Panc1 (cell line): ENCODE results near the gene ARHGAP8.

Experiments
- CTCF ChIP-seq: fragments of 450-650 bp; IDR thresholded peaks from 2 replicates; pipeline ENCODE4 v1.5.1; 2017; ENCODE audit warnings: mild to moderate bottlenecking
- POLR2AphosphoS5 ChIP-seq: IDR thresholded peaks from 2 replicates; pipeline ENCODE4 v1.6.1; 2012; ENCODE audit warnings: mild to moderate bottlenecking, low read depth, low read length, moderate library complexity
- REST ChIP-seq, 2 experiments: IDR thresholded peaks; 2 replicates each; pipeline ENCODE4 v1.6.1; 2011 to 2012; ENCODE audit warnings: low read depth in 2 of 2, control low read depth in 1 of 2, low read length in 1 of 2, mild to moderate bottlenecking in 1 of 2, moderate library complexity in 1 of 2; ENCODE audit not compliant: insufficient read depth in 1 of 2

- no peak for TF ChIP-seq CTCF
- TF ChIP-seq REST (IDR thresholded peaks at IDR 0.05; ENCODE audit: insufficient read depth in 1 of 2, low read depth in 2 of 2, low read length in 1 of 2) = no peak
- no peak for TF ChIP-seq POLR2AphosphoS5
Observed at GRCh38 chr22:44718418-44718817, 34.0 kb upstream of the ARHGAP8 start.
